HG02981 (cell line): ENCODE results near the gene CCL19.
"Not testable (repeated sequence)": the region's sequence is repeated elsewhere in the genome, so short reads cannot be mapped to it uniquely, and the experiment has no call there.

Source experiments
- ATAC-seq: cut with Tn5 transposase; IDR thresholded peaks from one replicate; pipeline ENCODE4 v1.9.1; 2021; ENCODE audit warnings: mild to moderate bottlenecking, moderate library complexity; ENCODE audit not compliant: unreplicated experiment

The CCL19 gene

DNA sequence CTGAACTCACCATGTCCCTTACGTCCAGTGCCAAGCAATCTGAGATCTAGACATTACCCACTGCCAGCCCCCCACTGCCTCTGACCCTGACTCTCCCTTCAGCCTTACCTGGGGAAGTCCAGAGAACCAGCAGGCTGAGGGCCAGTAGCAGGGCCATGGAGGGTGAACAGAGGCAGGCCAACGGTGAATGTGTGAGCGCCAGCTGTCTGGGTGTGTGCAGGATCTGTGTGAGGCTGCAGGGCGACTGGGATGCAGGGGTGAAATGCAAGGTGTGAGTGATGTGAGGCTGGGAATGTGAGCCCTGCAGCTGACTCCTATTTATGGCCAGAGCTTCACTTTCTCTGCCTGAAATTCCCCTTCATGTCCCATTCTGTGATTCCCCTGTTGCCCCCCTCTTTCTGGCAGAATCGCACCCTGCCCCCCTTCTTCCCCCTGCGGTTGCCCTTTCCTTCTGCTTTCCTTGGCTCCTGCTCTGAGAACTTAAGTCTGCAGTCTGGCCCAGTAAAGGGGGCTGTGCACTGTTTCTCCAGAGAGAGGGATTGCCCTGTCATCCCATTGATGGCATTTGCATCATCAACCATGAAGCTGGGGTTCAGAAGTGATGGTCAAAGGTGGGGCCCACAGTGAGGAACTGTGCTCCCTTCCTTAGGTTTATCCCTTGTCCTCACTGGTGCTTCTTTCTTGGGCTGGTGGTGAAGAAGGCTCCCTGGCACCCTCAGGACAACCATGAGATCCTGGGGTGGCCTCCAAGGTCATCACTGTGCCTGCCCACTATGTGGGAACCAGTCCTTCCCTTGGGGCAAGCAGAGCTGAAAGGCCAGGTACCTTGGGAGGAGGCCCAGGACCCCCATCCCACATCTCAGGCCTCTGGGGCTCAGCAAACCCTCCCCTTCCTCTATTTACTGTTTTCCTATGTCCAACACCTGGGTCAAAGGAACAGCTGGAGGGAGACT lies at the start of gene CCL19:
CCL19 (minus strand) TSS at position 294 of the 953 bp plus-strand sequence; CDS start at position 157, 137 bp downstream.
- no peak for ATAC-seq

DNA sequence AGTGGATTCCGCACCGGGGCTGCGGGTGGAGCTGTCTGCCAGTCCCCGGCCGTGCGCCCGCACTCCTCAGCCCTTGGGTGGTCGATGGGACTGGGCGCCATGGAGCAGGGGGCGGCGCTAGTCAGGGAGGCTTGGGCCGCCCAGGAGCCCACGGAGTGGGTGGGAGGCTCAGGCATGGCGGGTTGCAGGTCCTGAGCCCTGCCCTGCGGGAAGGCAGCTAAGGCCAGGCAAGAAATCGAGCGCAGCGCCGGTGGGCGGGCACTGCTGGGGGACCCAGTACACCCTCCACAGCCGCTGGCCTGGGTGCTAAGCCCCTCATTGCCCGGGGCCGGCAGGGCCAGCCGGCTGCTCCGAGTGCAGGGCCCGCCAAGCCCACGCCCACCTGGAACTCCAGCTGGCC lies 49.1 kb upstream of the CCL19 start:
- ATAC-seq: not testable (repeated sequence)

DNA sequence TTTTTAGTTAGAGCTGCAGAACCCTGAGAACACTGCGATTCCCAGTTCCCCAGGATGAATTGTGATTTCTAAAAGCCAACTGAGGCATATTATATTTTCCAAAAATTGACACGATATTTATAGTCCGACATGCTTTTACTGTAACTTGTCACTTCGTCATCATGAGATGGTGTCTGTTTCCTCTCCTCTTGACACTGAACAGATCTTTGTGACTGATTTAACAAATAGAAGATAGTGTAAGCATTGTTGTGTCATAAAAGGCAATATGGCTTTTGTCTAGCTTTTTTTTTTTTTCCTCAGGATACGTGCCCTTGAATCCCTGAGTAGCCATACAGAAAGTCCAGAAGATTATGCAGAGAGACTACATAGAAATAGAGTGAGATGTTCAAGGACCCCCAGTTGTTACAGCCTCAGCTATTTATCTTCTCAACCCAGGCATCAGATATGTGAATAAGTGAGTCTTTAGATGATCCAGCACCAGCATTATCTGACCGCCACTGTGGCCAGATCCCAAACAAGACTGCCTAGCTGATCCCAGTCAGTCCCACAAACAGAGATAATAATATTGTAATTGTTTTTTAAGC lies 46.7 kb upstream of the CCL19 start:
- no peak for ATAC-seq

DNA sequence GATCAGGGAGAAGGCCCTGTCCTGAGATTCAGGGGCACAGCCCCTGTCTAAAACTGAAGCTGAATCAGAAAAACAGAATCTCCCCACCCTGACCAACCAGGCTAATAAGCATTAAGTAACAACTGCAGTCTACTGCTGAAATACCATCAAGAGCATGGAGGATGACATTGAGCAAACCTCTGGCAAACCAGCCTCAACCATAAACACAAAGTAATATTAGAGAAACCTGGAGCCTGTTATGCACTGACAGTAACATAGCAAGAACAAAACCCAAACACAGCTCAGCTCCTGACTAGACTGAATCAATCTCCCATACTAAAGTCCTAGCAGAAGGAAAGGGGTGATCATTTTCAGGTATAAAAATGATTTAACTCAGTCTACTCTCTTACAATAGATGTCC lies 43.6 kb upstream of the CCL19 start:
- no peak for ATAC-seq

DNA sequence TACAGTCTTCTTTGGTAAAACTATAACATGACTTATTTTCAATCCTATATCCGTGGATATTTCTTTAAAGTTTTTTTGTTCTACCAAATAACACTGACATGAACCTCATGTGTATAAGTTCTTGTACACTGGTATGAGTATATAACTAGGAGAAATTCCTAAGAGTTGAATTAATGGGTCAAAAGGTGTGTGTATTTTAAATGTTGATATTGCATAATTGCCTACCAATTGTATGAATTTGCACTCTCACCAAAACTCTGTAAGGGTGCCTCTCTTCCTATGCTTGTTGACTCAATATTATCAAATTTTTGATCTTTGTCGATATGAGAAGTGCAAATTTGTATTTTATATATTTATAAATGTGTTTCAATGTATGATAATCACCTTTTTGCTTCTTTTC lies 41.8 kb upstream of the CCL19 start:
- ATAC-seq: no peak

DNA sequence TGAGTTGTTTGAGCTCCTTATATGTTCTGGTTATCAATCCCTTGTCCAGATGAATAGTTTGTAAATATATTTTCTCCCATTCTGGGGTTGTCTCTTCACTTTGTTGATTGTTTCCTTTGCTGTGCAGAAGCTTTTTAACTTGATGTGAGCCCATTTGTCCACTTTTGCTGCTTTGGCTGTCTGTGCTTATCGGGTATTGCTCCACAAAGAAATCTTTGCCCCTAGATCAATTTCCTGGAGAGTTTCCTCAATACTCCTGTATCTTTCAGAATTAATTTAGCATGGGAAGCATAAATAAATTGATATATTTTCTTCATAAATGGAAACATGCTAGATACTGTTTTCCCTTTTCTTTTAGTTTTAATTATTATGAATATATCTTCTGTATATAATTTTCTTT lies 41.4 kb upstream of the CCL19 start:
- ATAC-seq: no peak

DNA sequence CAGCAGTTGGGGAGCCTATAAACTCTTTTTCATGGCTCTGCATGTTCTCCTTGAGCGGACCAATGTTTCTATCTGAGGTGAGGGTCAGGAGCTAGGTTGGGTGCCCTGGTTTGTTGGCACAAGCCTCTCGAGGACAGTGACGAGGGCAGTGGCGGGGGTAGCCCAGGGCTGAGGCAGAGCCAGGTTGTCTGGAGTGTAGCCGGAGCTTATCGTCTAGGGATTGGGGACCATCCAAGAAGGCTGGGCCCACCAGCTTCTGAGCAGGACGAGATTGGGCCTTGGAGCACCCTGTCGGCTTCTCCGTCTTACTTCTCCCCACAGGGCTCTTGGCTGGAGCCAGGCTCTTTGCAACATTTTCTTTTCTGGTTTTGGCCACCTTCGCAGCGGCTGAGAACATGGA lies 32.1 kb upstream of the CCL19 start:
- ATAC-seq: no peak

DNA sequence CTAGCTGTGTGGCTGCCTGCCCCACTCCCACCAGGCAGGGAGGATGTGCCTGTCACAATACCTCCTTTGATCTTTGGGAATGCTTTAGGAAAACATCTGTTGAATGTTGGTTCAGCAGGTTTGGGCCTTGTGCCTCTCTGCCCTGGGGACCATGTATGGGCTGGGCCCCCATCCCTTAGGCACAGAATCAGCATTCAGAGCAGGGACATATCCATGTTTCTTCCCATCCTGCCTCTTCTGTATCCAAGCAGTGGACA lies 28.6 kb upstream of the CCL19 start:
- not testable (repeated sequence) for ATAC-seq

DNA sequence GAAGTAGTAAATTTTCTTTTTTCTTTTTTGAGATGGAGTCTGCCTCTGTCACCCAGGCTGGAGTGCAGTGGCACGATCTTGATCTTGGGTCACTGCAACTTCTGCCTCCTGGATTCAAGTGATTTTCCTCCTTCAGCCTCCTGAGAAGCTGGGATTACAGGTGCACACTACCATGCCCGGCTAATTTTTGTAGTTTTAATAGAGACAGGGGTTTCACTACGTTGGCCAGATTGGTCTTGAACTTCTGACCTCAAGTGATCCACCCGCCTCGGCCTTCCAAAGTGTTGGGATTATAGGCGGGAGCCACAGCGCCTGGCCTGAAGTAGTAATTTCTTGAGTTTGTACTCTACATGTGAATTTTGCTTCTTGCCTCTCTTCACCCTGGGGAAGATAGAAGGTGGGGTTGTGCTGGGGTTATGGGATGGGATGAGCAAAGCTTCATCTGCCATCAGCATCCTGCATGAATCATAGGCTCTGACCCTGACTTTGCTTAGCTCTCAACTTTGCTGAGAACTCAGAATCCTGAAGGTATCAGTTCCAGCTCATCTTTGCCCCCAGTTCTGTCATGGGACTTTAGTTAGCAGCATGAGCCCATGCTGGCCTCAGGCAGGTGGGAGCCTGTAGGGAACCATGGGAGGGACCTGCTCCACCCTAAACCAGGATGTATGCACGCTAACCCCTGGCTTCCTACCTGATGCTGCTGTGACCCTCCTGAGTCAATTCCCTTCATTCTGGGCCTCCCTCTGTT lies 28.1 kb upstream of the CCL19 start:
- no peak for ATAC-seq

DNA sequence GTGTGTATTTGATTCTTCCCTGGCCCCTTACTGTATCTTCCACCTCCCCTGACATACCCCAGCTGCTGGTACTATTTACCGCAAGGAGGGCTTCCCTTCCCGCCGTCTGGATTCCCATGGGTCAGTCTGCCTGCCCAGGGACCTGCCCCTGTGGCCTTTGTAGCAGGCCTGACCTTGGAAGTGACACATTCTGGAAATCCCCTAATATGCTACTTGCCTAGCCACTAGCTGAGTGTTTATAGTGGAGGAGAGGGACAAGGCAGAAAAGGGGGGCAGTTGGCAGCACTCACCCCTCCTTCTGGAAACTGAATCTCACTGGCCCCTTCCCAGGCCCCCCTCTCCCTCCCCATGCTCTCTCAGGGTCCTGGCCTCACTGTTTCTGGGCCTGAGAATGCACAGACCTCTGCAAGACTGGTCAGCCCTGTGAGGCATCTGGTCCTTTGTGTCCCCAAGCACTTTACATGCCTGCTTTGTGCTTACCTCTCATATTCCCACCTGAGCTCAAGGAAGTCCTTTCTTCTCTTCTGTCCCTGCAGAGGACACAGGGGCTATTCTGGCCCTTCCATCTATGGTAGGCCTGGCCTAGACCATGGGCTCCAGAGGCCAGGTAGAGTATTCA lies 27.0 kb upstream of the CCL19 start:
- ATAC-seq: no peak

DNA sequence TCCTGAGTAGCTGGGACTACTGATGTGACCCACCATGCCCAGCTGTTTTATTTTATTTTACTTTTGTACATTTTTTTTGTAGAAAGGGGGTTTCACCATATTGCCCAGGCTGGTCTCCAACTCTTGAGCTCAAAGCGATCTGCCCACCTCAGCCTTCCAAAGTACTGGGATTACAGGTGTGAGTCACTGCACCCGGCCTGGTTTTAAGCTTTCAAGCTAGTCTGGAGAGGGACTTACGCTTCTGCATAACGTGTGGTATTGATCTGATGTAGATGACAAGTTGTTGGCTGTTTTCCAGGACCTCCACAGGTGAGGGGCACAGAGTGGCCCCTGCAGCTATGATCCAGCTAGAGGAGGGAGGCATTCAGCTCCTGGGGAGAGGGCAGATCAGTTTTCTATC lies 25.6 kb upstream of the CCL19 start:
- ATAC-seq: no peak

DNA sequence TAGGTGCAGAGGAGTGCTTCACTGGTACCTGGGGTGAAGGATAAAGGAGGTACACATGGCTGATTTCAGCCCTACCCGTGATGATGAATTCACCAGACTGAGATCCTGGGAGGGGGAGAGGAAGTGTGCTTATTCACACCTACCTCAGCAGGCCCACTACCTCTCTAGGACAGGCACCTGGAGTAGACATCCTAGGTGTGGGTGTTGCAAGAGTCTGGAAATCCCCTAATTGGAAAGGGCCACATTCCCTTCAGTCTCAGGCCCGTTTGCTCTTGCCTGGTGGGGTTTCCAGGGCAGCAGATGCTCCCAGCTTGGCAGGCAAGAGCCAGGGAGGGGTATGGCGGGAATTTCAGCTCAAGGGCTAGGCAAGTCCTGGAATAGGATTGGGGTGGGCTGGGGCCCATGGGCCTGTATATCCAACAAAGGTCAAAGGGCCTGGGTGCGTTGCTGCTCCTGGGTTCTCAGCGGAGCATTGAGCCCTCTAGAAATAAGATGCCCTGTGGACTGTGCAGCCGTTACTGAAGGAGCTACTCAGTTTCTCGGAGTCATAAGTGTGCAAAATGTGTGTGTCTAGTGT lies 24.7 kb upstream of the CCL19 start:
- ATAC-seq: no peak

DNA sequence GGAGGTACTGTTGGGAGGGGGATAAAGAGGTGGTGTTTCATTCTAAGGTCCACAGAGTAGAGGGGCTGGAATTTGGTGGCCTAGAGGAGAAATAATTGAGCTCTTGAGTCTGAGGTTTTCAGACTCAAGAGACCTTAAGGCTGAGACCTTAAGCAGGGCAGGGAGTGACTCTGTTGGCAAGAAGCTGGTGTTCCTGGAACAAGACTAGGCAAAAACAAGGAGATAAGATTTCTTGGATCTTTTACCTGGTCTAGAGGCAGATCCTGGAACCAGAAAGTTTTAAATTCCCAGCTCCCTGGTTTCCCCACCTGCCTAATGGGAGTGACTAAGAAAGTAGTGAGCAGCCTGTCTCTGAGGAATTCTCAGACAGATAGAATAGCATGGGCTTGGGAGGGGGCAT lies 22.9 kb upstream of the CCL19 start:
- no peak for ATAC-seq

DNA sequence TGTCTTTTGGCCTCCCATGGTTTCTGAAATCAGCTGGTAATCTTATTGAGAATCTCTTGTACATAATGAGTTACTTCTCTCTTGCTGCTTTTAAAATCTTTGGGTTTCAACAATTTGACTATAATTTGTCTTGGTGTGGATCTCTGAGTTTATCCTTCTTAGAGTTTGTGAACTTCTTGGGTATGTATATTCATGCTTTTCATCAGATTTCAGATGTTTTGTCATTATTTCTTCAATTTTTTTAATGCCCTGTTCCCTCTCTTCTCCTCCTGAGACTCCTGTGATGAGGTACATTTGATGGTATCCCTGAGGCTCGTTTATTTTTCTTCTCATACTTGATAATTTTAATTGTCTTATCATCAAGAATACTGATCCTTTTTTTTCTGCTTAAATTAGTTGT lies 21.1 kb upstream of the CCL19 start:
- ATAC-seq: no peak

DNA sequence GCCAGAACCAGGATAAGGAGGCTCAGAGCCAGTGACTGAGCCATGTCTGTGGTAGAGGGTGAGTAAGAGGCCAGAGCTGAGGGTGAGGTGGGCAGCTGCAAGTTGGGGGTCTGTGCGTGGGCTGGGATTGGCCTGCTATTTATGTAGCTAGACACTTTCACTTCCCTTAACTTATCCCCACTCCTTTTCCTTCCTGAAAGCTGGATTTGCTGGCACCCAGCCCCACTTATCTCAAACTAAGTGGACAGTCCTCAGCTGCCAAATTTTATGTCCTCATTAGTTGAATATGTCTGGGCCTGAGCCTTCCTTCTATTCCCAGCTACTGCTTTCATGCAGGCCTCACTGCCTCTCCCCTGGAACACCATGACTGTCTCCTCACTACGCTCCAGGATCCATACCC lies 18.9 kb upstream of the CCL19 start, which contains the start of gene CCL21:
CCL21 (minus strand) TSS at position 114 of the 400 bp plus-strand sequence; CDS start at position 44, 70 bp downstream.
- no peak for ATAC-seq

DNA sequence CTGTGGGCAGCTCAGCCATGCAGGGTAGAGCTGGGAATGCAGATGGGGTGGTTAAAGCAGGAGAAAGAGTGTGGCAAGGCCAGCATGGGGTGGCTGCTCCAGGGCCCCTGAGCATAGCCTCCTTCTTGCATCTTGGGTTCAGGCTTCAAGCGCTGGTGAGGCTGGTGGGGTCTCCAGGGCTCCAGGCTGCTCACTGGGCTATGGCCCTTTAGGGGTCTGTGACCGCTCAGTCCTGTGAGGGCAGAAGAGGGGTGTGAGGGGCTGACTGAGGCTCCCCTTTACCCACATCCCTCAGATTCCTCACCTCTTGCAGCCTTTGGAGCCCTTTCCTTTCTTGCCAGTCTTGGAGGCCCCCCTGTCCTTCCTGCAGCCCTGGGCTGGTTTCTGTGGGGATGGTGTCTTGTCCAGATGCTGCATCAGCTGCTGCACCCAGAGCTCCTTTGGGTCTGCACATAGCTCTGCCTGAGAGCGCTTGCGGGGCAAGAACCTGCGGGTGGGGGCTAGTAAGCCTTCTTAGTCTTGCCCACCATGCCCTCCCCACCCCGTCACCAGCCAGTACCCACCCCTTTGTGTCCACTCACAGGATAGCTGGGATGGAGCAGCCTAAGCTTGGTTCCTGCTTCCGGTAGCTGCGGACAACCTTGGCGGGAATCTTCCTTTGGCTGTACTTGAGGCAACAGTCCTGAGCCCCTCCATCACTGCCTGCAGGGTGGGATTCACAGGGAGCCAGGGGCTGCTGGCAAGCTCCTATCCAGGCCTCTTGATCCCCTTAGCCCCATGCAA lies 18.3 kb upstream of the CCL19 start:
- ATAC-seq: no peak

DNA sequence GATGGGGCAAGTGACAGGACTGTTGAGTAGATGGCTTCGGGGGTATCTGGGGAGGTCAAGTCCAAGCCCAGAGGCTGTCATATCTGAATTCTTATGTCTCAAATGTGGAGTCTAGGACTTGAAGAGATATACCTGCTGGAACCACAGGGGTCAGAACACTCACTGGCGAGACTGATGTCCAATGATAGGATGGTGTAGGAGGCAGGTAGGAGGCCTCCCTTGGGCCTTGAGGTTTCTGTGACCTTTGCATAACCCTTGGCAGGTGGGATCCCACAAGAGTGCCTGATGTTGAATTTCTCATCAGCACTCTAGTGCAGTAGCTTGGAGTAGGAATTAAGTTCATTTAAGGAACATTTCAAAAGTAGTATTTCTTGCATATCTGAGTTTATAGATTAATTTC lies 16.1 kb upstream of the CCL19 start:
- ATAC-seq: no peak

DNA sequence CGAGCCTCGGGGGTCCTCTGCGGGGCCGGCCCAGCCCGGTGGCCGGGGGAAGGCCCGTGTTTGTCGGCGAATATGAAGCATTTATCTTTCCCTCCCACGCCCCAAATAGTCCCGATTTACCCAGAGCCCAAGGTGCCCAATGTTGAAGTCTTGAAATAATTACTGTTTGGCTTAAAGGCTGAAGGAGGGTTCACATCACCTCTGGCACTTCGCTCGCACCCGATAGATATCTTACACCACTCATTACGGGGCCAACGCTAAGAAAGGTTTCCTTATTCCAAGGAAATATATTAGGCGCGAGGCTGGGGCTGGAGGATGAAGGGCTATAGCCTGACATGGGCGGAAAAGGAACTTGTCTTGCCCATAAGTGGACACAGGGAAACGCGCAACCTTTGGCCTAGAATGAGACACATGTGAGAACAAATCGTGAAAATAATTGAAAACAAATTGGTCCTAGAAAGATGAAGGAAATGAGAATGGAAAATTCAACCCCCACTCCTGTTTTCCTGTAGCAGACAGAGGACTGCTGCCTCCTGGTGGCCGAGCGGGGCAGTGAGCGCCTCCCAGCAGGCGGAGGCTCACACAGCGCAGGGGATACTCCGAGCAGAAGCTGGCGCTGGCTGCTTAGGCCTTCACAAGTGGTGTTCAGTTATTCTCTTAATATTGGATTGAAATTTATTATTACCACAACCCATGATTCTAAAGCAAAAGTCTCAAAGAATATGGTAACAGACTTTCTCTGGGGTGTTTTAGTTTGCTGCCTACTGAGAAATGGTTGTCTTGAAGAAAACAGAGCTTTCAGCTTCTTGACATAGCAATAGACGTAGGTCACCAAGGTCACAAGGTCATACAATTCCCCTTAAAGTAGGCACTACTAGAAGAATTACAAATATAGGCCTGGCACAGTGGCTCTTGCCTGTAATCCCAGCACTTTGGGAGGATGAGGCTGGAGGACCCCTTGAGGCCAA lies 11.0 kb upstream of the CCL19 start:
- ATAC-seq: no peak
